Gastrocnemius medialis (tissue), 4 donors: Measurements from ENCODE around the gene WDR6. TPM values are rescaled to one million over a fixed set of nuclear protein-coding genes. Genes with fewer than 3 reads are reported as not detected.

Source experiments
- ATAC-seq, 2 donors: fragments of 150-250 bp; one replicate each; pipeline ENCODE4 v1.9.1; 2016
- DNase-seq, 2 donors: peaks; one replicate each; pipeline ENCODE4 v3.0.0-alpha.2; 2019
- H3K27ac ChIP-seq, 4 donors: fragments of 200-600 bp; sonication (generic); 1 replicate in 1 of 4; 2 replicates in 3 of 4; pipeline ENCODE4 v1.5.1; 2016 to 2018; ENCODE audit warnings: mild to moderate bottlenecking in 2 of 4, moderate library complexity in 1 of 4
- H3K27me3 ChIP-seq, 3 donors: fragments of 200-600 bp; sonication (generic) in 2 of 3; 1 replicate in 1 of 3; 2 replicates in 2 of 3; pipeline versions ENCODE4 v1.5.1 to v1.6.0; 2016 to 2019; ENCODE audit warnings: mild to moderate bottlenecking in 1 of 3, moderate library complexity in 1 of 3
- H3K36me3 ChIP-seq, 2 donors: fragments of 200-600 bp; sonication (generic) in 1 of 2; one replicate each; pipeline ENCODE4 v1.5.1; 2017 to 2018
- H3K4me1 ChIP-seq, 2 donors: fragments of 200-600 bp; sonication (generic) in 1 of 2; one replicate each; pipeline ENCODE4 v1.5.1; 2016 to 2017; ENCODE audit warnings: mild to moderate bottlenecking in 2 of 2
- H3K4me3 ChIP-seq, 4 donors: fragments of 200-600 bp; sonication (generic) in 3 of 4; 1 replicate in 1 of 4; 2 replicates in 3 of 4; pipeline ENCODE4 v1.5.1; 2016 to 2019; ENCODE audit warnings: mild to moderate bottlenecking in 2 of 4
- H3K9me3 ChIP-seq, 3 donors: fragments of 200-600 bp; sonication (generic) in 2 of 3; 1 replicate in 1 of 3; 2 replicates in 2 of 3; pipeline ENCODE4 v1.5.1; 2016 to 2019
- POLR2A ChIP-seq, 2 donors: fragments of 450-650 bp; IDR thresholded peaks; one replicate each; pipeline ENCODE4 v1.6.1; 2017; ENCODE audit warnings: antibody characterized with exemption in 2 of 2, mild to moderate bottlenecking in 2 of 2, moderate library complexity in 2 of 2
- in situ Hi-C, 4 donors: fragments of 200-750 bp; cut with MboI; loops; one replicate each; pipeline versions ENCODE4 v1.15.0 to v1.8.0; 2017; ENCODE audit warnings: low sequenced_read_pairs in 4 of 4
- intact Hi-C: fragments of 100-400 bp; cut with DNase I; formaldehyde crosslinking; loops from one replicate; pipeline ENCODE4 v1.15.1; 2023; ENCODE audit warnings: low total_unique reads
- total RNA-seq, 4 donors: library from RNA; depleted of rRNA; stranded (reverse); fragments of >200 nt; gene quantifications; one replicate each; pipeline versions ENCODE4 v1.1.0 to v1.2.3, GENCODE V29; 2016
- TF ChIP-seq, protein P1 (sequence below), 5 experiments: fragments of 450-650 bp in 3 of 5; fragments of 200-600 bp in 2 of 5; sonication (generic) in 2 of 5; IDR thresholded peaks in 4 of 5; conservative IDR thresholded peaks in 1 of 5; 1 replicate in 4 of 5; 2 replicates in 1 of 5; pipeline ENCODE4 v1.5.1; 2016 to 2019; ENCODE audit warnings: antibody characterized with exemption in 5 of 5, mild to moderate bottlenecking in 3 of 5, moderate library complexity in 3 of 5

WDR6 gene
- total RNA-seq, 4 donors from 2014 or later, result 40.4 to 50.9 (median 45.5) TPM

DNA sequence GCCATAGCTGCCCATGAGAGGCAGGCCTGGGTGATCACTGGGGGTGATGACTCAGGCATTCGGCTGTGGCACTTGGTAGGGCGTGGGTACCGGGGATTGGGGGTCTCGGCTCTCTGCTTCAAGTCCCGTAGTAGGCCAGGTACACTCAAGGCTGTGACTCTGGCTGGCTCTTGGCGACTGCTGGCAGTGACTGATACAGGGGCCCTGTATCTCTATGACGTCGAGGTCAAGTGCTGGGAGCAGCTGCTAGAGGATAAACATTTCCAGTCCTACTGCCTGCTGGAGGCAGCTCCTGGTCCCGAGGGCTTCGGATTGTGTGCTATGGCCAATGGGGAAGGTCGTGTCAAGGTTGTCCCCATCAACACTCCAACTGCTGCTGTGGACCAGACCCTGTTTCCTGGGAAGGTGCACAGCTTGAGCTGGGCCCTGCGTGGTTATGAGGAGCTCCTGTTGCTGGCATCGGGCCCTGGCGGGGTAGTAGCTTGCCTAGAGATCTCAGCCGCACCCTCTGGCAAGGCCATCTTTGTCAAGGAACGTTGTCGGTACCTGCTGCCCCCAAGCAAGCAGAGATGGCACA is 5.3 kb downstream of the WDR6 start:
- Histone ChIP-seq H3K36me3 (peaks cover 0 to 28% of the 10 kb centered on the region in 2 donors), H3K9me3 (no peaks in the 10 kb centered on the region), H3K27ac (peak overlapping the region; percentile 59 to 74 (median 62)), H3K27me3 (no peaks in the 10 kb centered on the region), H3K4me1 (peaks cover 31 to 41% of the 10 kb centered on the region in 2 donors), H3K4me3 (no peak overlapping the region)
- no peak for DNase-seq
- no peak for TF ChIP-seq POLR2A (IDR thresholded peaks at IDR 0.05)
- TF ChIP-seq, protein P1, sequence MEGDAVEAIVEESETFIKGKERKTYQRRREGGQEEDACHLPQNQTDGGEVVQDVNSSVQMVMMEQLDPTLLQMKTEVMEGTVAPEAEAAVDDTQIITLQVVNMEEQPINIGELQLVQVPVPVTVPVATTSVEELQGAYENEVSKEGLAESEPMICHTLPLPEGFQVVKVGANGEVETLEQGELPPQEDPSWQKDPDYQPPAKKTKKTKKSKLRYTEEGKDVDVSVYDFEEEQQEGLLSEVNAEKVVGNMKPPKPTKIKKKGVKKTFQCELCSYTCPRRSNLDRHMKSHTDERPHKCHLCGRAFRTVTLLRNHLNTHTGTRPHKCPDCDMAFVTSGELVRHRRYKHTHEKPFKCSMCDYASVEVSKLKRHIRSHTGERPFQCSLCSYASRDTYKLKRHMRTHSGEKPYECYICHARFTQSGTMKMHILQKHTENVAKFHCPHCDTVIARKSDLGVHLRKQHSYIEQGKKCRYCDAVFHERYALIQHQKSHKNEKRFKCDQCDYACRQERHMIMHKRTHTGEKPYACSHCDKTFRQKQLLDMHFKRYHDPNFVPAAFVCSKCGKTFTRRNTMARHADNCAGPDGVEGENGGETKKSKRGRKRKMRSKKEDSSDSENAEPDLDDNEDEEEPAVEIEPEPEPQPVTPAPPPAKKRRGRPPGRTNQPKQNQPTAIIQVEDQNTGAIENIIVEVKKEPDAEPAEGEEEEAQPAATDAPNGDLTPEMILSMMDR (IDR thresholded peaks at IDR 0.05 in 4 of 5, conservative IDR thresholded peaks at IDR 0.05 in 1 of 5), result no peak
- in situ Hi-C loops, result no loop called here
- no peak for ATAC-seq
- intact Hi-C loops, result no loop called here

DNA sequence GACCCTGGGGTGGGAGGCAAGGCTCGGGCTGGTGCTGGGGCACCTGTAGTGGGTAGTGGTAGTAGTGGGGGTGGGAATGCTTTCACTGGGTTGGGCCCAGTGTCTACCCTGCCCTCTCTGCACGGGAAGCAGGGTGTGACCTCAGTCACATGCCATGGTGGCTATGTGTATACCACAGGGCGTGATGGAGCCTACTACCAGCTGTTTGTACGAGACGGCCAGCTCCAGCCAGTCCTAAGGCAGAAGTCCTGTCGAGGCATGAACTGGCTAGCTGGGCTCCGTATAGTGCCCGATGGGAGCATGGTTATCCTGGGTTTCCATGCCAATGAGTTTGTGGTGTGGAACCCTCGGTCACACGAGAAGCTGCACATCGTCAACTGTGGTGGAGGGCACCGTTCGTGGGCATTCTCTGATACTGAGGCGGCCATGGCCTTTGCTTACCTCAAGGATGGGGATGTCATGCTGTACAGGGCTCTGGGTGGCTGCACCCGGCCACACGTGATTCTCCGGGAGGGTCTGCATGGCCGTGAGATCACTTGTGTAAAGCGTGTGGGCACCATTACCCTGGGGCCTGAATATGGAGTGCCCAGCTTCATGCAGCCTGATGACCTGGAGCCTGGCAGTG is 6.0 kb downstream of the WDR6 start:
- no peak for DNase-seq
- Histone ChIP-seq H3K36me3 (peaks cover 0 to 28% of the 10 kb centered on the region in 2 donors), H3K27ac (peak overlapping the region; percentile 59 to 74 (median 62)), H3K4me1 (peaks cover 28 to 40% of the 10 kb centered on the region in 2 donors), H3K27me3 (no peaks in the 10 kb centered on the region), H3K9me3 (no peaks in the 10 kb centered on the region), H3K4me3 (no peak overlapping the region)
- no peak for ATAC-seq
- in situ Hi-C loops, result no loop called here
- TF ChIP-seq, protein P1 (IDR thresholded peaks at IDR 0.05 in 4 of 5, conservative IDR thresholded peaks at IDR 0.05 in 1 of 5), result no peak
- TF ChIP-seq POLR2A (IDR thresholded peaks at IDR 0.05), result no peak
- intact Hi-C loops, result no loop called here

DNA sequence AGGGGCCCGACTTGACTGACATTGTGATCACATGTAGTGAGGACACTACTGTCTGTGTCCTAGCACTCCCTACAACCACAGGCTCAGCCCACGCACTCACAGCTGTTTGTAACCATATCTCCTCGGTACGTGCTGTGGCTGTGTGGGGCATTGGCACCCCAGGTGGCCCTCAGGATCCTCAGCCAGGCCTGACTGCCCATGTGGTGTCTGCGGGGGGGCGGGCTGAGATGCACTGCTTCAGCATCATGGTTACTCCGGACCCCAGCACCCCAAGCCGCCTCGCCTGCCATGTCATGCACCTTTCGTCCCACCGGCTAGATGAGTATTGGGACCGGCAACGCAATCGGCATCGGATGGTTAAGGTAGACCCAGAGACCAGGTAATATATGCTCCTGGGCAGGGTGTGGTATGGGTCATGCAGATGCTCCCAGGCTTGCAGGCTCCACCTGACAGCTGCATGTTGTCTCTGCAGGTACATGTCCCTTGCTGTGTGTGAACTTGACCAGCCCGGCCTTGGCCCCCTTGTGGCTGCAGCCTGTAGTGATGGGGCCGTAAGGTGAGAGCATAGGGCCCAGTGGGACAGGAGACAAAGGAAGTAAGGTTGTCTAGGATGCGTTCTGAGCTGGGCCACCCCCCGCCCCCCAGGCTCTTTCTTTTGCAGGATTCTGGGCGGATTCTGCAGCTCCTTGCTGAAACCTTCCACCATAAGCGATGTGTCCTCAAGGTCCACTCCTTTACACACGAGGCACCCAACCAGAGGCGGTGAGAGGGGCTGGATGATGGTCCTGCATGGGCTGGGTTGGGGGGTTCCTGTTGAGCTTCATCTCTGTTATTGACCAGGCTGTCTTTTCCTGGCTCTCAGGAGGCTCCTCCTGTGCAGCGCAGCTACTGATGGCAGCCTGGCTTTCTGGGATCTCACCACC is 6.8 kb downstream of the WDR6 start:
- Histone ChIP-seq H3K4me3 (no peak overlapping the region), H3K4me1 (peaks cover 27 to 37% of the 10 kb centered on the region in 2 donors), H3K36me3 (peaks cover 0 to 28% of the 10 kb centered on the region in 2 donors), H3K9me3 (no peaks in the 10 kb centered on the region), H3K27me3 (no peaks in the 10 kb centered on the region), H3K27ac (peak overlapping the region; percentile 59 to 74 (median 62))
- peak; percentile 13 to 26 for ATAC-seq
- intact Hi-C loops (no loop called here), in situ Hi-C loops (no loop called here)
- DNase-seq, result no peak
- TF ChIP-seq, protein P1 (IDR thresholded peaks at IDR 0.05 in 4 of 5, conservative IDR thresholded peaks at IDR 0.05 in 1 of 5), result peak; percentile 20 to 47 (median 38)
- no peak for TF ChIP-seq POLR2A (IDR thresholded peaks at IDR 0.05)

DNA sequence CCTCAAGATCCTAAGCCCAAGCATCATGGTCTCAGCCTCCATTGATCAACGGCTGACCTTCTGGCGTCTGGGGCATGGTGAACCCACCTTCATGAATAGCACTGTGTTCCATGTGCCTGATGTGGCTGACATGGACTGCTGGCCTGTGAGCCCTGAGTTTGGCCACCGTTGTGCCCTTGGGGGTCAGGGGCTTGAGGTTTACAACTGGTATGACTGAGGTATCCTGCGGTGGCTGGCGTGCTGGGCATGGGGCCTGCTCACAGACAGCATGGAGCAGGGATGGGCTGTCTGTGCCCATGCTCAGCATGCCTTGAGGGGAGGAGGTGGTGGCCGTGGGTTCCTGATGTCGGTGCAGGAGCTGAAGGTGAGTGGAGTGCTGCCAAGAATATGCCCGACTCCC is 7.9 kb downstream of the WDR6 start:
- H3K36me3 ChIP-seq, result peaks cover 0 to 28% of the 10 kb centered on the region in 2 donors
- peaks cover 38 to 46% of the 10 kb centered on the region in 2 donors for H3K4me1 ChIP-seq
- no peak for ATAC-seq
- no peaks in the 10 kb centered on the region for H3K9me3 ChIP-seq
- TF ChIP-seq, protein P1 (IDR thresholded peaks at IDR 0.05 in 4 of 5, conservative IDR thresholded peaks at IDR 0.05 in 1 of 5), result no peak
- TF ChIP-seq POLR2A (IDR thresholded peaks at IDR 0.05), result no peak
- no peak overlapping the region for H3K27ac ChIP-seq
- DNase-seq, result no peak
- in situ Hi-C loops (no loop called here), intact Hi-C loops (no loop called here)
- H3K27me3 ChIP-seq, result no peaks in the 10 kb centered on the region
- no peak overlapping the region for H3K4me3 ChIP-seq
